Subcutaneous abdominal adipose tissue (tissue), 5 donors: ENCODE results near the gene AKR1C8.
"Not testable (repeated sequence)": the region's sequence is repeated elsewhere in the genome, so short reads cannot be mapped to it uniquely, and the experiment has no call there.

Experiments used
- H3K27ac ChIP-seq: one replicate; pipeline ENCODE4 v1.7.0; 2013; ENCODE audit warnings: low read depth, mild to moderate bottlenecking, inconsistent platforms, low read length, moderate library complexity
- H3K27me3 ChIP-seq, 5 donors: one replicate each; pipeline ENCODE4 v1.7.0; 2013; ENCODE audit warnings: low read length in 5 of 5, inconsistent platforms in 1 of 5; ENCODE audit not compliant: control insufficient read depth in 5 of 5, insufficient read depth in 4 of 5
- H3K36me3 ChIP-seq, 5 donors: one replicate each; pipeline ENCODE4 v1.7.0; 2013; ENCODE audit warnings: low read length in 5 of 5; ENCODE audit not compliant: control insufficient read depth in 5 of 5, insufficient read depth in 5 of 5
- H3K4me1 ChIP-seq, 5 donors: one replicate each; pipeline ENCODE4 v1.7.0; 2013; ENCODE audit warnings: low read length in 5 of 5, mild to moderate bottlenecking in 3 of 5, moderate library complexity in 1 of 5; ENCODE audit not compliant: control insufficient read depth in 5 of 5, insufficient read depth in 5 of 5
- H3K4me3 ChIP-seq, 5 donors: one replicate each; pipeline ENCODE4 v1.7.0; 2013; ENCODE audit warnings: low read length in 5 of 5, low read depth in 1 of 5
- H3K9ac ChIP-seq, 5 donors: one replicate each; pipeline ENCODE4 v1.7.0; 2013; ENCODE audit warnings: low read length in 5 of 5, mild to moderate bottlenecking in 4 of 5, moderate library complexity in 3 of 5
- H3K9me3 ChIP-seq, 5 donors: one replicate each; pipeline ENCODE4 v1.7.0; 2013; ENCODE audit warnings: low read length in 5 of 5; ENCODE audit not compliant: control insufficient read depth in 5 of 5
- donor health status: healthy.
- donor health status: healthy.
- donor health status: healthy.
- donor health status: healthy.
- donor health status: healthy.

The AKR1C8 gene

GRCh38 chr10:5180503-5180902 is 4.4 kb downstream of the AKR1C8 start:
- not testable (repeated sequence) for H3K9me3 ChIP-seq, H3K4me3 ChIP-seq, H3K36me3 ChIP-seq, H3K27ac ChIP-seq, H3K27me3 ChIP-seq, H3K9ac ChIP-seq
- H3K4me1 ChIP-seq: peaks cover 7 to 20% (median 11%) of the 10 kb centered on the region in 5 donors

GRCh38 chr10:5175581-5175980 is 9.4 kb downstream of the AKR1C8 start:
- H3K36me3 ChIP-seq, H3K4me1 ChIP-seq, H3K4me3 ChIP-seq, H3K9ac ChIP-seq, H3K27ac ChIP-seq, H3K9me3 ChIP-seq, H3K27me3 ChIP-seq: not testable (repeated sequence)

- Histone ChIP-seq H3K9me3 (peaks cover 10 to 38% (median 23%) of the 10 kb centered on the region in 5 donors), H3K4me1 (no peaks in the 10 kb centered on the region), H3K27me3 (no peaks in the 10 kb centered on the region), H3K4me3 (no peak overlapping the region), H3K36me3 (peaks cover 0 to 8% (median 0%) of the 10 kb centered on the region in 5 donors), H3K27ac (no peak overlapping the region), H3K9ac (no peak overlapping the region)
Measured at GRCh38 chr10:5168897-5169420, 16.0 kb downstream of the AKR1C8 start.

GRCh38 chr10:5165738-5166137 is 19.2 kb downstream of the AKR1C8 start:
- Histone ChIP-seq H3K27me3 (no peaks in the 10 kb centered on the region), H3K4me3 (no peak overlapping the region), H3K27ac (no peak overlapping the region), H3K9ac (no peak overlapping the region), H3K9me3 (peaks cover 18 to 48% (median 28%) of the 10 kb centered on the region in 5 donors), H3K36me3 (peaks cover 3 to 25% (median 4%) of the 10 kb centered on the region in 5 donors), H3K4me1 (no peaks in the 10 kb centered on the region)

GRCh38 chr10:5163487-5163886 is 21.5 kb downstream of the AKR1C8 start:
- peaks cover 3 to 25% (median 10%) of the 10 kb centered on the region in 5 donors for H3K36me3 ChIP-seq
- H3K4me3 ChIP-seq: no peak overlapping the region
- H3K9ac ChIP-seq: no peak overlapping the region
- no peak overlapping the region for H3K27ac ChIP-seq
- no peaks in the 10 kb centered on the region for H3K27me3 ChIP-seq
- peaks cover 18 to 40% (median 27%) of the 10 kb centered on the region in 5 donors for H3K9me3 ChIP-seq
- H3K4me1 ChIP-seq: no peaks in the 10 kb centered on the region

- no peak overlapping the region for H3K4me3 ChIP-seq
- H3K9me3 ChIP-seq: peaks cover 5 to 14% (median 10%) of the 10 kb centered on the region in 5 donors
- H3K27ac ChIP-seq: no peak overlapping the region
- no peaks in the 10 kb centered on the region for H3K27me3 ChIP-seq
- H3K4me1 ChIP-seq: no peaks in the 10 kb centered on the region
- H3K9ac ChIP-seq: no peak overlapping the region
- peaks cover 4 to 39% (median 24%) of the 10 kb centered on the region in 5 donors for H3K36me3 ChIP-seq
Measured at GRCh38 chr10:5159126-5159525, 25.8 kb downstream of the AKR1C8 start.

GRCh38 chr10:5157501-5157900 is 27.4 kb downstream of the AKR1C8 start:
- Histone ChIP-seq H3K9me3 (peaks cover 0 to 5% (median under 1%) of the 10 kb centered on the region in 5 donors), H3K27ac (no peak overlapping the region), H3K27me3 (no peaks in the 10 kb centered on the region), H3K36me3 (peaks cover 4 to 39% (median 24%) of the 10 kb centered on the region in 5 donors), H3K4me1 (no peaks in the 10 kb centered on the region), H3K4me3 (no peak overlapping the region), H3K9ac (no peak overlapping the region)

- peaks cover 0 to 4% (median 0%) of the 10 kb centered on the region in 5 donors for H3K9me3 ChIP-seq
- H3K27me3 ChIP-seq: no peaks in the 10 kb centered on the region
- H3K9ac ChIP-seq: no peak overlapping the region
- H3K36me3 ChIP-seq: peaks cover under 1 to 28% (median 21%) of the 10 kb centered on the region in 5 donors
- H3K27ac ChIP-seq: no peak overlapping the region
- H3K4me3 ChIP-seq: no peak overlapping the region
- H3K4me1 ChIP-seq: no peaks in the 10 kb centered on the region
Measured at GRCh38 chr10:5155951-5156350, 29.0 kb downstream of the AKR1C8 start.

- Histone ChIP-seq H3K9ac (no peak overlapping the region), H3K36me3 (peaks cover 0 to 11% (median 6%) of the 10 kb centered on the region in 5 donors)
Measured at GRCh38 chr10:5151076-5151475, 33.9 kb downstream of the AKR1C8 start.

GRCh38 chr10:5148678-5149032 is 36.3 kb downstream of the AKR1C8 start:
- Histone ChIP-seq H3K9me3 (peaks cover 0 to 8% (median 0%) of the 10 kb centered on the region in 5 donors), H3K4me1 (no peaks in the 10 kb centered on the region), H3K27me3 (no peaks in the 10 kb centered on the region), H3K27ac (no peak overlapping the region), H3K4me3 (no peak overlapping the region), H3K9ac (no peak overlapping the region), H3K36me3 (peaks cover 0 to 3% (median 0%) of the 10 kb centered on the region in 5 donors)

More at GRCh38 chr10:5151076-5151475, 33.9 kb downstream of the AKR1C8 start:
- no peaks in the 10 kb centered on the region for H3K4me1 ChIP-seq
- no peak overlapping the region for H3K27ac ChIP-seq
- H3K4me3 ChIP-seq: no peak overlapping the region
- H3K9me3 ChIP-seq: peaks cover 0 to 8% (median 0%) of the 10 kb centered on the region in 5 donors
- no peaks in the 10 kb centered on the region for H3K27me3 ChIP-seq
